HG02973 (cell line): Measurements from ENCODE around the gene ANKRD53.

ENCODE experiments used
- ATAC-seq: cut with Tn5 transposase; IDR thresholded peaks from one replicate; pipeline ENCODE4 v1.9.1; 2021; ENCODE audit warnings: moderate library complexity; ENCODE audit not compliant: unreplicated experiment

Gene ANKRD53, protein sequence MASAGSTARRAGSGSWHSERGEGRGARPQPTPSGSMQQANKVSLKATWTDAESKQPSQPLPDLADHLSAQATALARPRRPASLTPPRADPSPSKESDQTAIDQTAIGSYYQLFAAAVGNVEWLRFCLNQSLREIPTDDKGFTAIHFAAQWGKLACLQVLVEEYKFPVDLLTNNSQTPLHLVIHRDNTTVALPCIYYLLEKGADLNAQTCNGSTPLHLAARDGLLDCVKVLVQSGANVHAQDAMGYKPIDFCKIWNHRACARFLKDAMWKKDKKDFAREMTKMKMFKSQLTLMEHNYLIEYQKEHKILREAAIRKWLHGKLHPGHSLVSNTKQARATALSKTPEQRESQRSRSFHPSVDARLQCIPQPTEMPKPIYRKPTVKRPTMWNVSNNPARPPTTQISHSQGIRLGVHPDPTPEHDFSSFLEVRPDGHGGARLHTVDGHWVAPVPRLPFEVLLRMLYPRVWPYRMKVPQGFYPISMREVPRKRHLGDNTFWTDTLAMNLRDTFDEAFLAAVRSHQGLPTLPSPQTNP

DNA sequence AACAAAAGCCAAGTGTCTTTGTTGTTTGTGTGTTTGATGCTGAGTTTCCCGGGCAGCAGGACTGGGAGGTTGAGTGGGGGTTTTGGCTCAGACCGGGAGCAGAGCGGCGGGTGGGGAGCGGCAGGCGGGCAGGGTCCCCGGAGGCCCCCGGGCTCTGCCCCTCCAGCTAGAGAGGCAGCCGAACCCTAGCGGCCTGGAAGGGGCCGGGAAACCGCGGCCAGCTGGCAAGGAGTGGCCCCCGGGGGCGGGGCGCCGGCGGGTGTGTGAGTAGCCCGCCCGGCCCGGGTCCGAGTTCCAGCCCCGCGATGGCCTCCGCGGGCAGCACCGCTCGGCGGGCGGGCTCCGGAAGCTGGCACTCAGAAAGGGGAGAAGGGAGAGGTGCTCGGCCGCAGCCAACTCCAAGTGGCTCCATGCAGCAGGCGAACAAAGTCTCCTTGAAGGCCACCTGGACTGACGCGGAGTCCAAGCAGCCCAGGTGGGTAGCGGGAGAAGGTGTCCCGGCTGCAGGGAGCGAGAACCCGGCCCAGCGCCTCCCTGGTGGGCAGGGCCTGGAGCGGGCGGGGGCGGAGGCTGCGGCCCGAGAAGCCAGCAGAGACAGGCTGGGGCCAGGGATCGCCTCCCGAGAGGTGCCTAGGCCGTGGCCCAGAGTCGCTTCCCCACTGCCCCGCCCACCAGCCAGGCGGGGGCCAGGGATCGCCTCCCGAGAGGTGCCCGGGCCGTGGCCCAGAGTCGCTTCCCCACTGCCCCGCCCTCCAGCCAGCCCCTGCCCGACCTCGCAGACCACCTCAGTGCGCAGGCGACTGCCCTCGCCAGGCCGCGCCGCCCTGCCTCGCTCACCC lies at the start of gene ANKRD53:
Gene ANKRD53 (plus strand): TSS at position 290 of the 839 bp plus-strand sequence. CDS start 16 bp downstream, at position 306.
- no peak for ATAC-seq

DNA sequence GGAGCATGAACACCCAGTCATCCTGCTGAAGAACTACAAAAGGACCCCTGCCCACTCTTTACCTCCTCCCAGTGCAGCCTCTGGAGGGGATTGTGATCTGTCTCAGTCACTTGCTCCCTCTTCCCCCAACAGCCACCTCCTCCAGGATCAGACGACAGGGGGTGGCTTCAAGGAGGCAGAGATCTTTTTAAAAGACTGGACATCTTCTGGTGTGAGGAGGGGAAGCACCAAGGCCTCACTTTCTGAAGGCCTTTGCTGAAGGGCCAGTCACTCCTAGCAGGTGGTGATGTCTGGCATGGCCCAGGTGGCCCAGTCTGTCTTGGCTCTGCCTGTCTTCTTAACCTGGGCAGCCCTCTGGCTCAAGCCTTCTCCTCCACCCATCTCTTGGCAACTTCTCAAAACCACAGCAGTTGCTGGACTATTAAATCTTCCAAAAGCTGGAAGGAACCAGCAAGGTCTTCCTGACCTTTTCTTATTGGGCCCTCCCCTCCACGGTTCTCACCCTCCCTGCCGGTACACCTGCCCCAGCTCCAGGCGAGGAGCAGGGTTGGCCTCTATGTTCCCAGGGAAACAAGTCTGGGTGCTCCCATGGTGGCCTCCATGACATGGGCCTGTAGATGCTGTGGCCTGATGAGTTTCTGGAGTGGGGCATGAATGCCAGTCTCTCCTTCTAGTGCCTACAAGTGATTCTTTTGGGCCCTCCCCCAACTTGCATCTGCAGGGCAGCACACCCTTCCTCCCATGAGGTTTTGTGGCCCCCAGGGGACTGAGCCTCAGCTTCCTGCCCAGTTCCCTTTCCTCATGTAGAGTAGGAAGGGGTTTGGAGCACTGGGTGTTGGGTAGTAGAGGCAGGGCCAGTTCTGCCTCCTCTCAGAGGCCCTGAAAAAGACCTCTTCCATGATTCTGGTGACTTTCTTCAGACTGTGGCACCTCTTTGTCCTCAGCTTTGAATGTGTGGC lies 47.8 kb upstream of the ANKRD53 start:
- no peak for ATAC-seq

DNA sequence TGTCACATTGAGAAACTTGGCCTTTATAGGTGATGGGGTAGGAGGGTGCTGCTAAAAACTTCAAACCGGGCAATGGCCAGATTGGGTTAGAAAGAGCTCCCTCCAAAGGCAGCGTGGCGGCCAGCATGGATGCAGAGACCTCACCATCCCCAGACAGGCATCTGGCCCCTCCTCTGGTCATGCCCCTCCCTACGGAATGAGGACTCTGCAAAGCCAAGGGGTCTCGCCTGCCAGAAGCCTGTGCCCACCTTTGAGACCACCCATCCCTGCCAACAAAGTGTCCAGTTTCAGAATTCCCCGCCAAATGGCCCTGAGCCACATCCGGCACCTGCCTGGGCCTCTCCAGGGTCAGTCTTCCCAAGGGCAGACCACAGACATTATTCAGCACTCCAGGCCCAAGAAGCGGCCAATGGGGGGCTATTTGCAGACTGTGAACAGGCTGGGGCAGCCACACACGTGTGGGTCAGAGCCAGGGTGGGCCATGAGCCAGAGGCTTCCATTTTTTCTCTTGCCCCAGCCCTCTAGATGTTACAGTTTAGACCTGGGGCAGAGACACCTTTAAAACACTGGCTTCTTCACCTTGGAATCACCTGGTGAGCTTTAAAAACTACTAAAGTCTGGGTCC lies 46.9 kb upstream of the ANKRD53 start:
- ATAC-seq: no peak

DNA sequence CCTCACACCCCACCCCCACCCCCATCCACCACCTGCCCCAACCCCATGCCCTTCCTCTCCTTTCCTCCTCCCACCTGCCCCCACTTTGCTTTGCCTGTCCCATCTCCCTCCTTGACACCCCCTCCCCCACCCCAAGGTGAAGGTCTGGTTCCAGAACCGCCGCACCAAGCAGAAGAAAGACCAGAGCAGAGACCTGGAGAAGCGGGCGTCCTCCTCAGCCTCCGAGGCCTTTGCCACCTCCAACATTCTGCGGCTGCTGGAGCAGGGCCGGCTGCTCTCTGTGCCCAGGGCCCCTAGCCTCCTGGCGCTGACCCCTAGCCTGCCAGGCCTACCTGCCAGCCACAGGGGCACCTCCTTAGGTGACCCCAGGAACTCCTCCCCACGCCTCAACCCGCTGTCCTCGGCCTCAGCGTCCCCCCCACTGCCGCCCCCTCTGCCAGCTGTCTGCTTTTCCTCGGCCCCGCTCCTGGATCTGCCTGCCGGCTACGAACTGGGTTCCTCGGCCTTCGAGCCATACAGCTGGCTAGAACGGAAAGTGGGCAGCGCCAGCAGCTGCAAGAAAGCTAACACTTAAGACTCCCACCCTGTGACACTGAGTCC lies 45.7 kb upstream of the ANKRD53 start:
- ATAC-seq: no peak

DNA sequence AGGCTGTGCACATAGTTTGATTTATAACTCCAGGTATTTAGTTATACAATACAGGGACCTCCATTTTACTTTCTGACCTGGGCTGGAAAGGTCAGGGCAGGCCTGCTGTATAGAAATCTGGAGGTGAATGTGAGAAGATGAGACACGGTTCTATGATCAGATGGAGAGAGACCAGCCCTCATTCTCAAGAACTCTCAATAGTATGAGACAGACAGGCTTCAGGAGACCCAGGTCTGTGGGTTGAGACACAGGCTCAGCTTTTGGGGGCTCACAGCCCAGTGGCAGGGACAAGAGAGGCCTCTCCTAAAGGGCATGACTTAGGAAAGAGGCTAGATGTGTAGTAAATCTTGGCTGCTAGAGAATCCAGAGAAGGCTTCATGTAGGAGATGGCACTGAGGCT lies 43.4 kb upstream of the ANKRD53 start:
- no peak for ATAC-seq

DNA sequence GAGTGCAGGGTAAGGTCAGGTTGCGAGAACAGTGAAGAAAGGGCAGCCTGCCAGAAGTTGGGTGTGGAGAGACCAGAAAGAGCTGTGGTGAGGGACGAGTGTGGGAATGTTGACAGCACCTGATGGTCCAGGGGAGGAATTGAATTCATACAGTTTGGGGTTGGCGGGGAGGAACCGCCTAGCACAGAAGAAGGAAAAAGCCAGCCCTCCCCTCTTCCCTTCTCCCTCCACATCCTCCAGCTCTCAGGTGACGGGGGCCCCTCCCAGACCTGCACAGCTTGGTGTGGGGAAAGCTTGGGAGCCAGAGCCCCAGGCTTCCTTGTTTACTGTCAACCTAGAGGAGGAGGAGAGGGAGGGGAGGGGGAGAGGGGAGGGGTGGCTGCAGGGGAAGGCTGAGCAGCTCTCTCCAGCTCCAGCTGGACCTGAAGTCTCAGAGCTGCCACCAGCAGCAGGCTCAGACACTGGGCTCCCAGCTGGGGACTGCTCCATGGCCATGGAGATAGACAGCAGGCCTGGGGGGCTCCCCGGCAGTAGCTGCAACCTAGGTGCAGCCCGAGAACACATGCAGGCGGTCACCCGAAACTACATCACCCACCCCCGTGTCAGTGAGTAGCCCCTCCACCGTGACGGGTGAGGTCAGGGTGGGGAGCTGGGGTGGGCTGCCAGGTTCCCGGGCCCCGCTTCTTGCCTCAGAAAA lies 42.8 kb upstream of the ANKRD53 start, which contains the start of gene ATP6V1B1:
Gene ATP6V1B1 (plus strand): TSS at position 433 of the 697 bp plus-strand sequence. CDS start 55 bp downstream, at position 488.
- no peak for ATAC-seq

DNA sequence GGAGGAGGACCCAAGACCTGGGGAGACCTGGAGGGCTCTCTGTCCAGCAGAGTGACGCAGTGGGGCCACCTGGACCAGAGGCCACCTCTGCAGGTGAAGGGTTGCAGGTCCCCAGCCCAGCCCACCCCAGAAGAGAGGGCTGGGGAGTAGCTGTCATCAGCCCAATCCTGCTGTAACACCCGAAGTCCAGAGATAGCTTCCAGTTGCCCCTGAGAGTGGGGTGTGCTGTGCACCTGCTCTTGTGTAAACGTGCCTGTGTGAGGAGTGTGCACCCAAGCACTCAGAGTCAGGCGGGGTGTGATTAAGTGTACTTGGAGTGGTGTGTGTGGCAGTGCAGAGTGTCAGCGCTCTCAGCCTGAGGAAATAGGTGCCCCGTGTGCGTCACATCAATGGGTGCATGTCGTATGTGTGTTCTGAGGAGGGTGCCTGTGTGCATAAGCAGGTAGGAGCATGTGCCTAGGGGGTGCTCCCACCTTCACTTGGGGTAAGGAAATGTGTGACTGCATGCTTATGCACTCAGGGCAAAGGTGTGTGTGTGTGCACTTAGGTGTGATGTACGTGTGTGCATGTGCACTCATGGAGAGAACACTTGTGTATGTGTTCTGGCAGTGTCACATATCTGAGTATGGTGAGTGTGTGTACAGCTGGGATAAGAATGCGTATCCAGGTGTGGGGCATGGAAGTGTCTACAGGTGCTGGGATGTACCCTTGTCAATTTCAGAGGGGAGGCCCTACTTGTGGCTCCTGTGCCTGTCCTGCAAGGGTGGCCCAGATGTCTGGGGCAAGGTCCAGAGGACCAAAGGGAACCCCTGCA lies 42.1 kb upstream of the ANKRD53 start:
- no peak for ATAC-seq

DNA sequence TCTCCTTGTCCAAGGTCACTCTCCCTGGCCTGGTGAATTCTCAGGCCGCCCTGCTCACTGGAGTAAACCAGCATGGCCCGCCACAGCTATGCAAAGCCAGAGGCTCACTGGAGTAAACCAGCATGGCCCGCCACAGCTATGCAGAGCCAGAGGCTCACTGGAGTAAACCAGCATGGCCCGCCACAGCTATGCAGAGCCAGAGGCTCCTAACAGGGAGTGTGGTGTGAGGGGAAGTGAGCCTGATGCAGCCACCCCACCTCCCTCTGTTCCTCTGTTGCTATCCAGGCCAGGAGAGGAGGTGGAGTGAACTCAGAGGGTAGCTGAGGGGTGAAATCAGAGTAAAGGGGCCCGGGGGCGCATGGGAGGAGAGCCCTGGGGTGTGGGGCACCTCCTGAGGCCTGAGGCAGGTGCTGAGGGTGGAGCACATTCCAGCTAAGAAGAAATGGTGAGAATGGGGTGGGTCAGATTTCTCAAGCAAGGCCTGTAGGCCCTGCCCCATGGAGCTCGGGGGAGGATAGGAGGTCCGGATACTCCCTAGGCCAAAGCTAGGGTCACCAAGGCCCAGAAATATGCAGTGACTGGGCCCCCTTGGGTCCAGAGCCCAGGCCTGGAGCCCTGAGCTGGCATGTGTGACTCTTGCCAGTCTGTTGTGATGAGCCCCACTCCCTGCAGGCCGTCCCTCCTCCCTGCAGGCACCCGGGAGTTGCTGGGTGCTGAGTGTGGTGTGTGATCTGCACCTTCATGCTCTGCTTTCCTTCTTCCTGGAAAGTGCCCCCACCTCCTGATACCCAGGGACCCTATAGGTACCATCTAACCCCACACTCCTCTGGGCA lies 41.2 kb upstream of the ANKRD53 start:
- ATAC-seq: no peak

DNA sequence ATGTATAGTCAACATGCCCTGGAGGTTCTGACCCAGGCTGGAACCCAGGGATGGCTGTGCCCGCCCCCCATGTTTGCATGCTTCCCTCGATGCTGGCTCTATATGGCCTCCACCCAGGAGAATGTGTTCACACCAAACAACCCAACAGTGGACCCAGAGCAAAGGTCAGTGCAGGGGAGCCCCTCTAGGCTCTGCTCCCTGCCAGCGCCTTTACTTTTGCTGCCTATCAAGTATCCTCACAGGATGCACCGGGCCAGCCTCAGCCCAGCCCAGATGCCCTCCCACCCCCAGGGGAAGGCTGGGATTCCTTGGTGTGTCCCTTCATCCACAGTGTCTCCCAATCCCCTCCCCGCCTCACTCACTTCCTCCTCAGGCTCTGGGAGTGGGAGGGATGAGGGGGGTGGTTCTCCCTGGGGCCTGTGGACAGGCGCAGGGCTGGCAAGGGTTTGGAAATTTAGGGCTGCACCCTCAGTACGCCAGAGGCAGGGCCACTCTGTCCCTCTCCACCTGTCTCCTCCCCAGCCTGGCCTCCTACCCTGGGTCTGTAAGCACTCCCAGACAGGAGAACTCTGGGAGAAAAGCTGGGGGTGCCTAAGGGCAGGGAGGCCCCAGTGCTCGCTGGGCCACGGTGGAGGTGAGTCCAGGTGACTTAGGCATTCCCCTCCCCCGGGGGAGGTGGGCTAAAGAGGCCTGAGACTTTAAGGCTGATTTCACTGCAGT lies 40.4 kb upstream of the ANKRD53 start:
- ATAC-seq: no peak

DNA sequence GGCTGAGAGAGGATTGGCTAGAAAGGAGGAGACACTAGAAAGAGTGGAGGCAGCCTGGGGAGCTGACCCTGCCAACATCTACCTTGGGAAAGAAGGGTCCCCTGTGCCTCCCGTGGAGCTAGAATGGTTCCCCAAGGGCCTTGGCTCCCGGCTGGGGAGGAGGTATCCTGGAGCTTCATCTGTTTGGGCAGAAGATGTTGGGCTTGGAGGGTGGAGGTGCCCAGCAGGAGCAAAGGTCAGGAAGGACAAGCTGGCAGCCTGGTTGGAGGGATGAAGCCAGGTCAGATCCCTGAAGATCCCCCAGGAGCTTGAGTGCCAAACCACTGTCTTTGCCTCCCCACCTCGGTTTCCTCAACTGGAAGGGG lies 39.9 kb upstream of the ANKRD53 start:
- ATAC-seq: no peak

DNA sequence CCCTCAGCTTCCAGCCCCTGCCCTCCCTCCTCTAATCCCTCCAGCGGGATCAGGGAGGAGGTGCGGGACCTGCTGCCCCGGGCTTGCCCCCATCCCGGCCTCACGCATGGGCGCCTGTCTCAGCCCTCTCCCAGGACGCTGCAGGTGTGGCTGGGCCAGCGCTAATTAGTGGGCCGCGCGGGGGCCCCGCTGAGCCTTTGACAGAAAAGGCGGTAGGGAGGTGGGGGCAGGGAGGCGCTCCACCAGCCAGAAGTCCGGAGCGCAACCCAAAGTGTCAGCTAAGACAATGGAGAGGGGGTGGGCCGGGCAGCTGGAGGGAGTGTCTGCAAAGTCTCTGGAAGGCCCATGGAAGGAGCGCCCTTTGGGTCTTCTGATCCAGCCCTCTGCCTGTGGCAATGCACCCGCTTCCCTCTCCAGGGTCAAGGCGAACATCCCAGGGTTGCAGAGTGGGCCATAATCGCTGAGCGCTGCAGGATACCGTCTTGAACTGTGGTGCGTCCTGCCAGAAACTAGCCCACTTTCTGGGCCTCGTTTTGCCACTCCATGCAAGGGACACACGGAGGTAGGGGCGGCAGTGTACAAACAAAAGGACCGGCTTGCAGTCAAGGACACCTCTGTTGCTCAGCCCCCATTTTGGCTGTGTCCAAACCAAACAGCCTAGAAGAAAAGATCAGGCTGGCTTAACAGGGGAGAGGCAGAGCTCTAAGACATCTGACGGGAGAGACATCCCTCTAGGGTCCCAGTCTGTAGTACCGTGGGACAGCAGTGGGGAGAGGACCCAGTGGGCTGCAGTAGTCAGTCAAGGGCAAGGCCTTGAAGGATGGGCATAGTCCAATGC lies 39.2 kb upstream of the ANKRD53 start:
- ATAC-seq: no peak

DNA sequence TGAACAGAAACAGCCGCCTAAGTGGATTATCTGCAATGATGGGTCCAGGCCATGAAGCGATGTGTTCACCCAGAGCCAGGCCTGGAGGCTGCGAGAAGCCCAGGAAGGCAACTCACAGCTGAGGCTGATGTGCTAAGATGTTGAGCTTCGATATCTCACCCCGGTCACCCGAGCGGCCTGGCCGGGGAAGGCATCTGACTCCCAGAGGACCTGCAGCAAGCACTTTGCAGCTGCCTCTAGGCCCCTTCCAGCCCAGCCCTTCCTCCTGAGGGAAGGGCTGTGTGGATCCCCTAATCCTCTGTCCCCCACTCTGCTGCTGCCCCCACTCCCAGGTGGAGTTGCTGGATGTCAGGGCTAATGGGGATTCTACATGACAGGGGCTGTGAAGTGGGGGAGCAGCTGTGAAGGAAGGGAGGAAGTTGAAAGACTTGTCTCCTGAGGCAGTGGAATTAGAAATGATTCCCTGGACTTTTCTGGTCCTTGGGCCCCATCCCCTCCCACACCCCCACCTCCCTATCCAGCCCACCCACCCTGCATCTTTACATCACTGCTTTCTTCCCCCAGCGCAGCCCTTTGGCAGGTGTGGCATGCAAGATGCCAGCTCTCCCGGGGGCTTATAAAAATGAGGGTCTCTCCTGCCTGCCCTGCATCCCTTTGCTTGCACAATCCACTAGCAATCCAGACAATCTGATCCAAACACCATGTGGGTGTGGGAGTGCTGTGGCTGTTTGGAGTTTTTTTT lies 38.4 kb upstream of the ANKRD53 start:
- ATAC-seq: no peak

DNA sequence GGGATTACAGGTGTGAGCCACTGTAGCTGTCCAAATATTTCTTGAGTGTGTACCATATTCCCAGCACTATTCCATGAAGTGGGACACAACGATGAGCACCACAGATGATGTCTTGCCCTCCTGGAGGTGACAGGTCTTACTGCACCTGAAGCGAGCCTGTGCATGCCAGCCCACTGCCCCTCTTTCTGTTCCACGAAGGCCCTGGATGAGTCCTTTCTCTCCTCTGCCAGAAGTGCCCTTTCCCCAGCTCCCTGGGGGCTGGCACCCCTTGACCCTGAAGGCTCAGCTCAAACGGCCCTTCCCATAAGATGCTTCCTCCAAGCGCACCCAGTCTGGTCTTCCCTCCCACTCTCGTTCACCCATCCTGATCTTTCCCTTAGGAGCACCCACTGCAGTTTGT lies 37.2 kb upstream of the ANKRD53 start:
- ATAC-seq: no peak

DNA sequence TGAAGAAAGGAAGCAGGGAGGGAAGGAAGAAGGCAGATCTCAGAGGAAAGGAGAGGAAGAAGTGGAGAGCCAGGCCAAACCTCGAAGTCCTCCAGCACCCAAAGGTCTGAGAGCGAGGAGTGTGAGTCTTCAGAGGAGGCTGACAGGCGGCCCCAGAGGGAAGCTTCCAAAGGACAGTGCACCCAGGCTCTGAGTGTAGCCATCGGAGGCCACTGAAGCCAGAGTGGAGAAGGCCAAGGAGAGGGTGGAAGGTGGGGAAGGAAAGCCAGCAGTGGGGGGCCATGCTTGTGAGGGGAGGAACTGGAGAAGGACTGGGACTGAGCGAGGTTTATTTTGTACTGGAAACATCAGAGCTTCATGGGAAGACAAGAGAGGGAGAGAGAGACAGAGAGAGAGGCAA lies 36.7 kb upstream of the ANKRD53 start:
- ATAC-seq: no peak
